Ishikawa (cell line): Measurements from ENCODE around the gene CRHBP.

Source experiments
- CEBPB ChIP-seq: IDR thresholded peaks from 2 replicates; pipeline ENCODE4 v1.6.1; 2012
- CREB1 ChIP-seq: IDR thresholded peaks from 2 replicates; pipeline ENCODE4 v1.6.1; 2012; ENCODE audit warnings: low read depth
- EGR1 ChIP-seq: IDR thresholded peaks from 2 replicates; pipeline ENCODE4 v1.6.1; 2012
- EP300 ChIP-seq: IDR thresholded peaks from 2 replicates; pipeline ENCODE4 v1.6.1; 2012; ENCODE audit warnings: borderline replicate concordance
- FOXM1 ChIP-seq: IDR thresholded peaks from 2 replicates; pipeline ENCODE4 v1.6.1; 2012; ENCODE audit warnings: low read depth, borderline replicate concordance
- NFIC ChIP-seq: IDR thresholded peaks from 2 replicates; pipeline ENCODE4 v1.6.1; 2012
- RAD21 ChIP-seq: IDR thresholded peaks from 2 replicates; pipeline ENCODE4 v1.6.1; 2012; ENCODE audit warnings: low read depth
- TAF1 ChIP-seq: IDR thresholded peaks from 2 replicates; pipeline ENCODE4 v1.6.1; 2012; ENCODE audit warnings: low read depth, mild to moderate bottlenecking
- TCF12 ChIP-seq: IDR thresholded peaks from 2 replicates; pipeline ENCODE4 v1.6.1; 2012; ENCODE audit warnings: low read depth
- TEAD4 ChIP-seq: IDR thresholded peaks from 2 replicates; pipeline ENCODE4 v1.6.1; 2012
- YY1 ChIP-seq: IDR thresholded peaks from 2 replicates; pipeline ENCODE4 v1.6.1; 2012; ENCODE audit warnings: low read depth
- ZBTB7A ChIP-seq: IDR thresholded peaks from 2 replicates; pipeline ENCODE4 v1.6.1; 2012; ENCODE audit warnings: low read depth
- TF ChIP-seq, protein P1 (sequence below): IDR thresholded peaks from 2 replicates; pipeline ENCODE4 v1.6.1; 2012
- TF ChIP-seq, protein P2 (sequence below): IDR thresholded peaks from 2 replicates; pipeline ENCODE4 v1.6.1; 2012
- TF ChIP-seq, protein P3 (sequence below): IDR thresholded peaks from 2 replicates; pipeline ENCODE4 v1.6.1; 2012; ENCODE audit warnings: low read depth, mild to moderate bottlenecking

The CRHBP gene

DNA sequence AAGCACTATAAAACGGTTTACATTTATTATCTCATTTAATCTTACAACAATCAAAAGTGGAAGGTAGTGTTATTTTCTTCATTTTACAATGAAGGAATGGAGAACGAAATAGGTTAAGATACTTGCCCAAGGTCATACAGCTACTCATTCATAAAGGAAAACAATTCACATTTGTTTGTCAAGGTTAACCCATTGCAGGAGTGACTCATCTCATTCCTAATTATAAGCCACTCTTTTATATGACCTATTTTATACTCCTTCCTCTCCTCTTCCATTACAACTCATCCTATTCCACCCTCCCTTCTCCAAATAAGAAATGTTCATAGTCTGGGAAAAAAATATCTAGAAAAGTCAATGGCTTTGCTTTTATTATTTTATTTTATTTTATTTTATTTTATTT lies 29.6 kb downstream of the CRHBP start:
- TF ChIP-seq, protein P1, sequence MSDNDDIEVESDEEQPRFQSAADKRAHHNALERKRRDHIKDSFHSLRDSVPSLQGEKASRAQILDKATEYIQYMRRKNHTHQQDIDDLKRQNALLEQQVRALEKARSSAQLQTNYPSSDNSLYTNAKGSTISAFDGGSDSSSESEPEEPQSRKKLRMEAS: no peak
- TF ChIP-seq CEBPB (no peak), NFIC (no peak), TAF1 (no peak), FOXM1 (no peak), CREB1 (no peak), ZBTB7A (no peak), TEAD4 (no peak), YY1 (no peak), RAD21 (no peak)
- TF ChIP-seq, protein P2, sequence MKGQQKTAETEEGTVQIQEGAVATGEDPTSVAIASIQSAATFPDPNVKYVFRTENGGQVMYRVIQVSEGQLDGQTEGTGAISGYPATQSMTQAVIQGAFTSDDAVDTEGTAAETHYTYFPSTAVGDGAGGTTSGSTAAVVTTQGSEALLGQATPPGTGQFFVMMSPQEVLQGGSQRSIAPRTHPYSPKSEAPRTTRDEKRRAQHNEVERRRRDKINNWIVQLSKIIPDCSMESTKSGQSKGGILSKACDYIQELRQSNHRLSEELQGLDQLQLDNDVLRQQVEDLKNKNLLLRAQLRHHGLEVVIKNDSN: no peak
- TF ChIP-seq, protein P3, sequence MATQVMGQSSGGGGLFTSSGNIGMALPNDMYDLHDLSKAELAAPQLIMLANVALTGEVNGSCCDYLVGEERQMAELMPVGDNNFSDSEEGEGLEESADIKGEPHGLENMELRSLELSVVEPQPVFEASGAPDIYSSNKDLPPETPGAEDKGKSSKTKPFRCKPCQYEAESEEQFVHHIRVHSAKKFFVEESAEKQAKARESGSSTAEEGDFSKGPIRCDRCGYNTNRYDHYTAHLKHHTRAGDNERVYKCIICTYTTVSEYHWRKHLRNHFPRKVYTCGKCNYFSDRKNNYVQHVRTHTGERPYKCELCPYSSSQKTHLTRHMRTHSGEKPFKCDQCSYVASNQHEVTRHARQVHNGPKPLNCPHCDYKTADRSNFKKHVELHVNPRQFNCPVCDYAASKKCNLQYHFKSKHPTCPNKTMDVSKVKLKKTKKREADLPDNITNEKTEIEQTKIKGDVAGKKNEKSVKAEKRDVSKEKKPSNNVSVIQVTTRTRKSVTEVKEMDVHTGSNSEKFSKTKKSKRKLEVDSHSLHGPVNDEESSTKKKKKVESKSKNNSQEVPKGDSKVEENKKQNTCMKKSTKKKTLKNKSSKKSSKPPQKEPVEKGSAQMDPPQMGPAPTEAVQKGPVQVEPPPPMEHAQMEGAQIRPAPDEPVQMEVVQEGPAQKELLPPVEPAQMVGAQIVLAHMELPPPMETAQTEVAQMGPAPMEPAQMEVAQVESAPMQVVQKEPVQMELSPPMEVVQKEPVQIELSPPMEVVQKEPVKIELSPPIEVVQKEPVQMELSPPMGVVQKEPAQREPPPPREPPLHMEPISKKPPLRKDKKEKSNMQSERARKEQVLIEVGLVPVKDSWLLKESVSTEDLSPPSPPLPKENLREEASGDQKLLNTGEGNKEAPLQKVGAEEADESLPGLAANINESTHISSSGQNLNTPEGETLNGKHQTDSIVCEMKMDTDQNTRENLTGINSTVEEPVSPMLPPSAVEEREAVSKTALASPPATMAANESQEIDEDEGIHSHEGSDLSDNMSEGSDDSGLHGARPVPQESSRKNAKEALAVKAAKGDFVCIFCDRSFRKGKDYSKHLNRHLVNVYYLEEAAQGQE: no peak

DNA sequence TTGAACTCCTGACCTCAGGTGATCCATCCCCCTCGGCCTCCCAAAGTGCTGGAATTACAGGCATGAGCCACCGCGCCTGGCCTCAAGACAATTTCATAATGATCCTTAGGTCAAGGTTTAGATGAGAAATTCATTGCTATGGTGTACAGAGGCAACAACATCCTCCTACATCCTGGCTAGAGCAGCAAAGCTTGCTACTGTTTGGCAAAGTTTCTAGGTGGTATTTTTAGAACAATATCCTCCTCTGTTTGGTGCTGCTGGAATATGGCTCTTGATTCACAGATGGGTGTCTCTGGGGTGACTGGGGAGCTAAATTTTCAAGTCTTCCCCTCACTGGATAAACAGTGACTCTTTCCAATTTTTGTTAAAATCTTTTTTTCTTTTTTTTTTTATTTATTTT lies 30.6 kb downstream of the CRHBP start:
- TF ChIP-seq EGR1 (no peak), EP300 (no peak), YY1 (no peak), FOXM1 (no peak), TAF1 (no peak), ZBTB7A (no peak), TEAD4 (no peak), CREB1 (no peak), NFIC (no peak), RAD21 (no peak), TCF12 (no peak), CEBPB (no peak)
- TF ChIP-seq, protein P3: no peak
- TF ChIP-seq, protein P2: no peak
- TF ChIP-seq, protein P1: no peak

DNA sequence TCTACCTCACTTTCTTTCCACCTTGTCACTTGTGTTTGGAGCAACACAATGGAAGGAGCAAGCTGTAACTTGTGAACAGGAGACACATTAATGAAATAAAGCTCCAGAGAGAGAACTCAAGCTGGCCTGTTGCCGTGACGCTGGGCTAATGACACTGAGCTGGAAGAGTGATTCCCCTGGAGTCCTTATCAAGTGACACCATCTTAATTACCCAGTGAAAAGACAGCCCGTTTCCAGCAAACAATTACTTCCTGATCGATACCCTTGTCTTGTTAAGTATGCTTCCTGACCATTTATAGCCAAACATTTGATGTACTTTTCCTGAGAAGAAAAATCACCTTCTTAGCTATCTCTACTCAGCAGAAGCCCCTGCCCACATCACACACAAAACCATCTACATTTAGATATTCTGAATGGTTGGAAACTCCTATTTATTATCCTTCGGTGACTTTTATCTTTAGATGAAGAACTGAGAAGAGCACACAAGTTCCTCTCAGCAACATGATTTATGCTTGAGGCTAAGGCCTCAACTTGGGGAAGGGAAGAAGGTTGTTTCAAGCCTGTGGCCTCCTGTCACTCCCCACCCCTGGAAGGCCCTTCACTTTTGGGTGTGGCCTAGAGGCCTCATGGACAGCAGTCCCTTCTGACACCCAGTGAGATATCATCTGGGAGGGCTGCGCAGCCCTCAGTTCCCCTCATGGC lies 34.1 kb downstream of the CRHBP start:
- TF ChIP-seq, protein P1: no peak
- no peak for TF ChIP-seq TAF1
- no peak for TF ChIP-seq EP300
- TF ChIP-seq, protein P2: no peak
- TF ChIP-seq CEBPB: no peak
- TF ChIP-seq, protein P3: no peak
- TF ChIP-seq TEAD4: no peak
- no peak for TF ChIP-seq ZBTB7A
- no peak for TF ChIP-seq TCF12
- no peak for TF ChIP-seq EGR1
- no peak for TF ChIP-seq RAD21

DNA sequence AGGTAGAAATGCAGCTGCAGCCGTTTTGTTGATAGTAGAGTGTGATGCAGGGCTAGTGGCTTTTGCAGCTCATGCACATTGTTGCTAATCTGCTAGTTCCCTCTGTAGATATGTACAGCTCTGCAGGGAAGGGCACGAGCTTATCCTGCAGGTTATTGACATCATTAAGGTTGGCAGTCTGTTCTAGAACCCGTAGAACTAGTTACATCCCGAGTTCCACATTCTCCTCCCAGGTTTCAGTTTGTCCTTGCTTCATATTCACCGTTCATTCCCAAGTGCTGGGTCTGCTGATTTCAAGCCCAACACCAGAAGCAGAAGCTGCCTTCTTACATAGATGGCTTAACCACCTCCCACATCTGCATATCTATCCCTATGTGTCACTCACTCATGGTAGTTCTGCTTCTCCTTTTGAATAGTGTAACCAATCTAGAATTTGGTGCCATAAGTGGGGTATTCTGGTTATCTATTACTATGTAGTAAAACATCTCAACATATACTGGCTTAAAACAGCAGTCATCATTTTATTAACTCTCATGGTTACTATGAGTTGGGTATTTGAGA lies 38.1 kb downstream of the CRHBP start:
- TF ChIP-seq NFIC (no peak), CREB1 (no peak), ZBTB7A (no peak), TCF12 (no peak)
- TF ChIP-seq, protein P1: no peak
